Immature natural killer cell (primary cell): ENCODE data around the gene PHLDB1. TPM values are rescaled to one million over a fixed set of nuclear protein-coding genes. Genes with fewer than 3 reads are reported as not detected.
"Not testable (repeated sequence)": the region's sequence is repeated elsewhere in the genome, so short reads cannot be mapped to it uniquely, and the experiment has no call there.

Source experiments
- DNase-seq, 3 donors: peaks; one replicate each; pipeline ENCODE4 v3.0.0; 2022; ENCODE audit warnings: mixed read lengths in 1 of 3
- H3K27ac Mint-ChIP-seq, 6 donors: one replicate each; pipeline ENCODE4 v1.8.0; 2020; ENCODE audit warnings: mixed read lengths in 6 of 6, mild to moderate bottlenecking in 5 of 6, inconsistent platforms in 4 of 6, moderate library complexity in 3 of 6
- H3K27me3 Mint-ChIP-seq, 3 donors: one replicate each; pipeline ENCODE4 v1.8.0; 2020 to 2021; ENCODE audit warnings: low read depth in 3 of 3, mild to moderate bottlenecking in 3 of 3, mixed read lengths in 3 of 3, moderate library complexity in 3 of 3, inconsistent platforms in 1 of 3
- H3K36me3 Mint-ChIP-seq, 3 donors: one replicate each; pipeline ENCODE4 v1.8.0; 2020; ENCODE audit warnings: mixed read lengths in 3 of 3, inconsistent platforms in 2 of 3, mild to moderate bottlenecking in 2 of 3
- H3K4me1 Mint-ChIP-seq, 2 donors: one replicate each; pipeline ENCODE4 v1.8.0; 2020; ENCODE audit warnings: inconsistent platforms in 2 of 2, mild to moderate bottlenecking in 2 of 2, mixed read lengths in 2 of 2, moderate library complexity in 1 of 2
- H3K4me3 Mint-ChIP-seq, 5 donors: one replicate each; pipeline ENCODE4 v1.8.0; 2020; ENCODE audit warnings: mild to moderate bottlenecking in 5 of 5, mixed read lengths in 5 of 5, inconsistent platforms in 3 of 5, moderate library complexity in 3 of 5
- H3K9me3 Mint-ChIP-seq, 6 donors: one replicate each; pipeline ENCODE4 v1.8.0; 2020; ENCODE audit warnings: mild to moderate bottlenecking in 6 of 6, mixed read lengths in 6 of 6, inconsistent platforms in 4 of 6, moderate library complexity in 3 of 6
- polyA plus RNA-seq, 3 donors: library from polyadenylated mRNA; unstranded; fragments of 300-500 nt; fragmentation: Illumina TruSeq; gene quantifications; one replicate each; pipeline ENCODE4 v1.2.3, GENCODE V29; 2021

Gene PHLDB1
- polyA plus RNA-seq, 3 donors from 2014 or later = 0.17 TPM; not detected in 2

DNA sequence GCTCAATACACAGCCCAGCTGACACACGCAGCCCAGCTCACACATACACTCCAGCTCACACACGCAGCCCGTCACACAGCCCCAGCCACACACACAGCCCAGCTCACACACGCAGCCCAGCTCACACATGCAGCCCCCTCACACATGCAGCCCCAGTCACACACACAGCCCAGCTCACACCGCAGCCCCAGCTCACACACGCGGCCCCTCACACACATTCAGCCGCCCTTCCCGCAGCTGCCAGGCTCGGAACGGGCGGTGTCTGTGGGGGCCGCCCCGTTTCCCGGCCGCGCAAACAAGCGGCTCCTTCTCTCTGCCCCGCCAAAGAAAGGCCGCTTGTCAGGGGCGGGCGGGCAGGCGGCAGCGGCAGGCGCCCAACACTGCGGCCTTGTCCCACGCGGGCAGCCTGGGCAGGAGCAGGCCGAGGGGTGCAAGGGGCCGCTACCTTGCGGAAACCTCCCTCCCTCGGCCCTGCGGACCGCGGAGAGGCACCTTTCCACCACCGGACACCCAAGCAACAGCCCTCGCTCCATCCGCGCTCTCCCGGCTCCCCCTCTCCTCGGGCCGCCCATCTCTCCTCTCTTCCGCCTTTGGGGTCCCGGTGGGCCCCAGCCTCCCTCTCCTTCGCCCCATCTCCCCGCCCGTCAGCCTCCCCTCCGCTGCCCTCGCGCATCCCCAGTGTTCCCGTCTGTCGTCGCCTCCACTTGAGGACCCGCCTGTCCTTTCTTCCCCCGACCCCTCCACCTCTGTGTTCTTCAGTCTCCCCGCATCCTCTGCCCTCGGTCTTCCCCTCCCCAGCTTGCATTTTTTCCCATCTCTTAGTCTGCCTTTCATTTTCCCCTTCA, 2.2 kb downstream of the PHLDB1 start:
- H3K4me3 Mint-ChIP-seq = peak overlapping the region; percentile 81 to 92 (median 82)
- peak; percentile 41 to 45 (median 41) for DNase-seq
- peak overlapping the region in 5 of 6 donors; percentile 80 to 92 (median 90) for H3K27ac Mint-ChIP-seq
- H3K4me1 Mint-ChIP-seq = peaks cover 26 to 27% of the 10 kb centered on the region in 2 donors
- peaks cover 9 to 21% (median 20%) of the 10 kb centered on the region in 3 donors for H3K27me3 Mint-ChIP-seq
- peaks cover 0 to 1% (median 0%) of the 10 kb centered on the region in 6 donors for H3K9me3 Mint-ChIP-seq
- H3K36me3 Mint-ChIP-seq = peaks cover 0 to 3% (median 0%) of the 10 kb centered on the region in 3 donors

DNA sequence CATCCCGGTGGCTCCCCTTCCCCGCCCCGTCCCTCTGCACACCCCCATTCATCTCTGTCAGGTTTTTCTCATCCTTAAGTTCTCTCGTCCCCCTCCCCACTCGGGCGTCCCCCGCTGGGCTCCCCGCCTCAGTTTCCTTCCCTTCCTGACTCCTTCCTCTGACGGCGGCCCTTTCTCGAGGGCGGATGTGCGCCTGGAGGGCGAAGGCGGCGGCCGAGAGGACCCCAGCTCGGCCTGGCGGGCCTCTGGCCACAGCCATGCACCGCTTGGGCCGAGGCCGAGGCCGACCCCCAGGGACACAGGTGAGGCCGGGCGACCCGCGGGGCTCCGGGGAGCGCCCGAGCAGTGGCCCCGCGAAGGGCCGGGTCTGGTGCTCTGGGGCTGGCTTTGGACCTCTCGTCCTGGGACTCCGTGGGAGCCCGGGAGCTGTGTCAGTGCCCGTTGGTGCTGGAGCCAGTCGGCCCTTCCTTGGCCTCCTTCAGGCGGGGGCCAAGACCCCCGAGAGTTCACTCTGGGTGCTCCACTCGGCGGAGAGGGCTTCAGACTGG, 2.9 kb downstream of the PHLDB1 start:
- H3K27me3 Mint-ChIP-seq = peaks cover 9 to 21% (median 20%) of the 10 kb centered on the region in 3 donors
- peak in 1 of 3 donors; percentile 8 for DNase-seq
- peaks cover 26 to 27% of the 10 kb centered on the region in 2 donors for H3K4me1 Mint-ChIP-seq
- peak overlapping the region; percentile 81 to 92 (median 82) for H3K4me3 Mint-ChIP-seq
- H3K27ac Mint-ChIP-seq = peak overlapping the region in 5 of 6 donors; percentile 61 to 90 (median 75)
- H3K36me3 Mint-ChIP-seq = peaks cover 0 to 3% (median 0%) of the 10 kb centered on the region in 3 donors
- H3K9me3 Mint-ChIP-seq = peaks cover 0 to 1% (median 0%) of the 10 kb centered on the region in 6 donors

DNA sequence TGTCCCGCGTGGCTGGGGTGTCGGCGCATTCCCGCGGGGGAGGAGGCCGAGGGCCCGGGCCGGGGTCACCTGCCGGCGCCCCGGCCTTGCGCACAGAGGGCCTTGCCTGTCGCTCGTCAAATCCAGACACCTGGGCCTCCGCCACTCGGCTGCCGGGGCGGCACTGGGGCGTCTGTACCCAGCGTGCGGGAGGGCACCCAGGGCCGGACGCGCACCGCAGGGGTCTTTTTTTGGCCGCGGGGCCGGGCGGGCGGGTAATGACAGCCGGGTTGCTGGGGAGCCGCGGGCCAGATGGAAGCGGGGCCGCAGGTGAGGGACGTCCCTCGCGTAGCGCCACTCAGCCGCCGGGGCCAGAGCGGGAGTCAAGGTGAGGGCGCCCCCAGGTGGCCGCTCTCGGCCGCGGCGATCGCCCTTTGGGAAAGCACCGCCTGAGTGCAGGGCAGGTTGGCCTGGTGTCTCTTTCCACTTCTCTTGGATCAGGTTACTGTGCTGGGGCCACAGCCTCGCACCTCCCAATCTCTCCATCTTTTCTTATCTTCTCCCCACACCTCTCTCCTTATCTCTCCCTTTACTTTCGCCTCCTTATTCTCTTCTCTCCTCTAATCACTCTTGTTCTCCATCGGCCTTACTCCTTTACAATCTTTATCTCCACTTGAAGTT, 3.5 kb downstream of the PHLDB1 start:
- DNase-seq = peak; percentile 77 to 79 (median 78)
- H3K4me3 Mint-ChIP-seq = peak overlapping the region; percentile 73 to 90 (median 81)
- peaks cover 9 to 21% (median 20%) of the 10 kb centered on the region in 3 donors for H3K27me3 Mint-ChIP-seq
- peaks cover 0 to 1% (median 0%) of the 10 kb centered on the region in 6 donors for H3K9me3 Mint-ChIP-seq
- H3K36me3 Mint-ChIP-seq = peaks cover 0 to 3% (median 0%) of the 10 kb centered on the region in 3 donors
- H3K4me1 Mint-ChIP-seq = peaks cover 26 to 27% of the 10 kb centered on the region in 2 donors
- H3K27ac Mint-ChIP-seq = peak overlapping the region in 3 of 6 donors; percentile 15 to 87 (median 81)

DNA sequence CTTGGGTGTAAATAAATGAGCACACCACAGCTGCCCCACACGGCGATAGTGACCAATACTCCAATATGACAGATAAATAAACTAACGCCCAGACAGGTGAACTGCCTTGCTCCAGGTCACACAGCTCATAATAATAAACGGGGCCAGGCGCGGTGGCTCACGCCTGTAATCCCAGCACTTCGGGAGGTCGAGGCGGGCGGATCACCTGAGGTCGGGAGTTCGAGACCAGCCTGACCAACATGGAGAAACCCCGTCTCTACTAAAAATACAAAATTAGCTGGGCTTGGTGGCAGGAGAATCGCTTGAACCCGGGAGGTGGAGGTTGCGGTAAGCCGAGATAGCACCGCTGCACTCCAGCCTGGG, 4.0 kb downstream of the PHLDB1 start:
- peaks cover 26 to 27% of the 10 kb centered on the region in 2 donors for H3K4me1 Mint-ChIP-seq
- H3K4me3 Mint-ChIP-seq = peak overlapping the region; percentile 70 to 90 (median 81)
- H3K9me3 Mint-ChIP-seq, DNase-seq, H3K36me3 Mint-ChIP-seq: not testable (repeated sequence)
- H3K27ac Mint-ChIP-seq = peak overlapping the region in 3 of 6 donors; percentile 15 to 87 (median 81)
- H3K27me3 Mint-ChIP-seq = peaks cover 9 to 24% (median 20%) of the 10 kb centered on the region in 3 donors

DNA sequence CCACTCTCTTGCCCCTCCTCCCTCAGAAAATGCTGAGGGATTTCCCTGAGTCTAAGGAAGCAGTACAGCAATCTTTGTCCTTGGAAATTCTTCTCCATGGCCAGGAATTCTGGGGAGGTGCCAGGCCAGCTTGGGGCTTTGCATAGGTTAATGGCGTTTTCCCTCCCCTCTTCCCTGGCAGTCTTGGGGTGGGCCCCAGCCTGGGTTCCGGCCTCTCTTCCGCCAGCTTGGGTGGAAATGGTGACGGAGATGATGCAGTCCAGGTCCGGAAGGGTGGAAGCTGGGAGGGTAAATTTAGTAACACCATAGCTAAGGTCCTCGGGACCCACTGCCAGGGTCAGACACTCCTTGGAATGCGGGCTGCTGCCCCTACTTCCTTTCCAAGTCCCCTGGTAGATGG, 5.0 kb downstream of the PHLDB1 start:
- H3K27ac Mint-ChIP-seq = no peak overlapping the region

DNA sequence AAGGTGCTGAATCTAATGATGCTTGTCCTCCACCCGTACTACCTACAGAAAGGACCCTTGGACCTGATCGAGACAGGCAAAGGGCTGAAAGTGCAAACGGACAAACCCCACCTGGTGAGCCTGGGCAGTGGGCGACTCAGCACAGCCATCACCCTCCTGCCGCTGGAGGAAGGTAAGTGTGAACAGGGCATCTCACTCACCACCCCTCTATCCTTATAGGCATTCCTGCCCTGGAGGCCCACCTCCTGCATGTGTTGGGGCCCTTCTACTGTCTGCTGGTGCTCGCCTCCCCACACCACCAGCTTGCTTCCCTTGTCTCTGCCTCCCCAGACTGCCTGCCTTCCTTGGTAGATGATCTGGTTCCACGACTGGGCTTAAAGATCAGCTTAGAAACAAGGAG, 7.1 kb downstream of the PHLDB1 start:
- peaks cover 12 to 16% of the 10 kb centered on the region in 2 donors for H3K4me1 Mint-ChIP-seq
- peaks cover 0 to 3% (median 0%) of the 10 kb centered on the region in 3 donors for H3K36me3 Mint-ChIP-seq
- H3K27me3 Mint-ChIP-seq = peaks cover 3 to 16% (median 10%) of the 10 kb centered on the region in 3 donors
- H3K4me3 Mint-ChIP-seq = no peak overlapping the region
- no peak overlapping the region for H3K27ac Mint-ChIP-seq
- no peak for DNase-seq
- H3K9me3 Mint-ChIP-seq = no peaks in the 10 kb centered on the region

More for the DNA sequence above, 5.0 kb downstream of the PHLDB1 start:
- DNase-seq = no peak
- Mint-ChIP-seq H3K27me3 (peaks cover 9 to 24% (median 20%) of the 10 kb centered on the region in 3 donors), H3K4me3 (peak overlapping the region in 2 of 5 donors; percentile 13 to 15), H3K9me3 (peaks cover 0 to 1% (median 0%) of the 10 kb centered on the region in 6 donors), H3K4me1 (peaks cover 25 to 26% of the 10 kb centered on the region in 2 donors), H3K36me3 (peaks cover 0 to 3% (median 0%) of the 10 kb centered on the region in 3 donors)

DNA sequence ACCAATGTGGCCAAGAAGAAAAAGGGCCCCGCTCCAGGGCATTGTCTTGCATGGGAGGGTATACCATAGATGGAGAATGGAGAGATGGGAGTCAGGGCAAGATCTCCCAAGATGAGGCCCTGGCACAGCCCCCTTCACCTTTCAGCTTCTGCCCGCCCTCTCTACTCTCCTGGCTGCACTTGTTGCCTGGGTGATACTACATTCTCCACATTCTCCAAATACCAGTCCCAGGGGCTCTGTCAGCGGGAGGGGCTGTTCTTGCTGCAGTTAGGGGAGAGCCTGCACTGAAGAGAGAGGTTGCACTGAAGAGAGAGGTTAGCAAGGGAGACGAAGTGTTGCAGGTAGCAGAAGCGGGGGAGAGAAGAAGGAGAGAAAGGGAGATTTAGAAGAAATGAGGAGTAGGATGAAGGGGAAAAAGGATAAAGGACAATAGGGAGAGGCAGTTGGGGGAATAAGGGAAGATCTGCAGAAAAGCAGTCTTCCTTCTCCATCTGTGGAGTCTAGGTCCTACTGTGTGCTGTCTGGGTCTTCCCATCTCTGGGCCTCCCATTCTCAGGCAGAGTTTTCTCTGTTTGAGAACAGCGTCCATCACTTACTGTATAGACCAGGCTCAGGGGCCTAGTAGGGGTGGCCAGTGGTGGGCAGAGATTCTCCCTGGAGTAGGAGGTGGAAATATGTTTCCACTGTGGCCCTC, 8.0 kb downstream of the PHLDB1 start:
- Mint-ChIP-seq H3K27me3 (peaks cover 2 to 12% (median 6%) of the 10 kb centered on the region in 3 donors), H3K27ac (no peak overlapping the region), H3K9me3 (no peaks in the 10 kb centered on the region), H3K36me3 (peaks cover 0 to 3% (median 0%) of the 10 kb centered on the region in 3 donors), H3K4me1 (peaks cover 10 to 14% of the 10 kb centered on the region in 2 donors), H3K4me3 (no peak overlapping the region)
- no peak for DNase-seq

DNA sequence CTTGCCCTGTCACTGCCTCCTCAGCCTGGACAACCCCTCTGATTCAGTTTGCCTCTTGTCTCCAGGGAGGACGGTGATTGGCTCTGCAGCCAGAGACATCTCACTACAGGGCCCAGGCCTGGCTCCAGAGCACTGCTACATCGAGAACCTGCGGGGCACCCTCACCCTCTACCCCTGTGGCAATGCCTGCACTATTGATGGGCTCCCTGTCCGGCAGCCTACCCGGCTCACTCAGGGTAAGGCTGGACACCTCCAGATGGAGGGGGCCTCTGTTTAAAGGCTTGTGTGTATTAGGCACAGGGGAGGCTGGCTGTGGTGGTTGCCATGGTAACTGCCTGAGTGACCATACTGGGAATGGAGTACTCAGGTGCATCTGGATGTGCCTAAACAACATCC, 8.6 kb downstream of the PHLDB1 start:
- peaks cover 0 to 3% (median 0%) of the 10 kb centered on the region in 3 donors for H3K36me3 Mint-ChIP-seq
- no peak overlapping the region for H3K4me3 Mint-ChIP-seq
- H3K27me3 Mint-ChIP-seq = peaks cover 2 to 10% (median 7%) of the 10 kb centered on the region in 3 donors
- no peaks in the 10 kb centered on the region for H3K9me3 Mint-ChIP-seq
- H3K27ac Mint-ChIP-seq = no peak overlapping the region
- DNase-seq = no peak
- peaks cover 13 to 17% of the 10 kb centered on the region in 2 donors for H3K4me1 Mint-ChIP-seq

DNA sequence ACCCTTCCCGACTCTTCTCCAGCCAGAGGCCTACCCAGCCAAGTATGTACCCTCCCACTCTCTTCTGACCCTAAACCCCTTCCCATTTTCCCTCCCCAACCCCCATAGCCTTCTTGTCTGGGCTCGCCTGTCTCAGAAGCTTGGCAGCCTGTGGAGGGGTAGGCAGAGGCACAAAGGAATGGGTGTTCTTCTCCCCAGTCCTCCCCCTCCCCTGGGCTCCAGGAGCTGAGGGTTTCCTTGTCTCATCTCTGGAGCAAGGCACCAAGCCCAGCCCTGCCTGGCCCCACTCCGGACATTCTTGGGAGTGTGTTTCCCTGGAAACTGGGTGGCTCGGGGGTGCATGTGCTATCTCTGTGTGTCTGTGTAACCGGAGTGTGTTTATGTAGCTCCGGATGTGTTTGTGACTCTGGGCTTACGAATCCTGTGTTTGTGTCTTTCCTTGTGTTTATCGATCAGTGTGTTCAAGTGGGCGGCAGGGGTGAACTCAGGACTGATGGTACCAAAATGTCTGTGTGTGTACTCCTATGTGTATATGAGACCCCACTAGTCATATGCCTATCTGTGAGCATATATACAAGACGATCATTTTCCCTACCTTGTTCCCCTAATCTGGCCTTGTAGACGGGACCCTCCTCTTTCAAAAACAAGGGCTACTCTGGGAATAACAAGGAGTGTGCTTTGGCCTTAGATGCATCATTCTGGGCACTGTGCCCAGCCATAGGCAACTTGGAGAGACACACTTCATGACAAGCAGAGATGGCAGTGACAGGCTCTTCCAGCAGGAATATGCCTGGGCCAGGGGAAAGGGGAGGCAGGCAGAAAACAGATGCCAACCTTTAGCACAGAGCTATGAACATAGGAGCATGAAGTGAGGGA, 10.9 kb downstream of the PHLDB1 start:
- no peak overlapping the region for H3K4me3 Mint-ChIP-seq
- peaks cover 0 to 8% (median 6%) of the 10 kb centered on the region in 3 donors for H3K27me3 Mint-ChIP-seq
- H3K27ac Mint-ChIP-seq = peak overlapping the region in 1 of 6 donors; percentile 27
- H3K36me3 Mint-ChIP-seq = no peaks in the 10 kb centered on the region
- no peak for DNase-seq
- H3K4me1 Mint-ChIP-seq = peaks cover 12 to 13% of the 10 kb centered on the region in 2 donors
- H3K9me3 Mint-ChIP-seq = no peaks in the 10 kb centered on the region

DNA sequence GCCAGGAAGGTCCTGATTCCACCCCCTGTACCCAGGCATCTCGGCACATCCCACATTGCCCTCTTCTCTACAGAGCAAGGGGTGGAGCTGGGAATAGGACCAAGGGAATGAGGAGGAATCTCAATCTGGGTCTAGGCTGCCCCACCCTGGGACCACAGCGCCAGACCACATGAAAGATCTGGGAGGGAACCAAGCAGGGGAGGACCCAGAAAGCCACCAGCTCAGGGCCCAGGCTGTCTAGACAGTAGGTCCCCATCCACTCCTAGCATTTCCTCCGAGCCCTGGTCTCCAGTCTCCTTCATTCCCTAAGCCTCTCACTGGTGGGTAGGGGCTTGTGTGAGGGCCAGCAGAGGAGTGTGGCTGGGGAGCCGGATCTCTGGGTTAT, 11.6 kb downstream of the PHLDB1 start:
- no peak for DNase-seq
- Mint-ChIP-seq H3K4me1 (peaks cover 12 to 13% of the 10 kb centered on the region in 2 donors), H3K36me3 (no peaks in the 10 kb centered on the region), H3K27me3 (peaks cover 0 to 6% (median 5%) of the 10 kb centered on the region in 3 donors), H3K9me3 (no peaks in the 10 kb centered on the region), H3K4me3 (no peak overlapping the region), H3K27ac (no peak overlapping the region)

DNA sequence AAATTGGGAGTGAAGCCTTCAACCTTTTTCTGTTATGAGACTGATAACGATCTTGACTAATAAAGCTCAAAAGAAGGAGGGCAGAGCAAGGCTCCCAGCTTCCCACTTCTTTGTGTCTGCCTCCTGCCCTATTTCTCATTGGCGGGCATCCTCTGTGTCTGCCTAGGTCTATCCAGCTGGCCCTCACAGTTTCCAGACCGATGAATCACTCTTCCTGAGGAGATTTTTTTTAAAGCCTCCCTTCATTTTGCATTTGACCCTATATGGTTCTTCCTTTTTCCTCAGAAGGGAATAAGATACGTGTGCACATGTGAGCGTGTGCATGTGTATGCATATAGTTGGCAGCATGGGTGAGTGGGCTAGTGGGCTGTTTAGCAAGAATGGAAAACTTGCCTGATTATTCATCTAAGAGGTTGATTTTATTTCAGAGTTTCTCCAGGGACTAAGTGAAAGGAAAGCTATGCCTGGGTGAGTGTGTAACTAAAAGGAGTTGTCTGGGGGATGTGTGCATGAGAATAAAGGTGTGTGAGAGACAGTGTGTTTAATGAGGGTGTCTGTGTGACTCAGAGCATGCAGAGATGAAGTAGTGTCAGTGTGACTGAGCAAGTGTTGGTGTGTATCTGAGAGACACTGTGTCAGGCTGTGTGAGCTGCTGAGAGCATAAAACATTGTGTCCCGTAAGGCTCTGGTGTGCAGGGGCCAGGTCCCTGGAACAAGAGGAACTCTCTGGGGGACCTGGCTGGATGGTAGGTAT, 12.2 kb downstream of the PHLDB1 start:
- Mint-ChIP-seq H3K4me1 (peaks cover 12 to 13% of the 10 kb centered on the region in 2 donors), H3K4me3 (peak overlapping the region in 1 of 5 donors; percentile 48), H3K9me3 (no peaks in the 10 kb centered on the region), H3K27ac (peak overlapping the region in 1 of 6 donors; percentile 2), H3K36me3 (no peaks in the 10 kb centered on the region), H3K27me3 (peaks cover 0 to 5% (median 5%) of the 10 kb centered on the region in 3 donors)
- DNase-seq = no peak
